Stimulated activated CD4-positive, alpha-beta T cell treated with anti-CD3 and anti-CD28 coated beads, Interleukin-4, amount 100 ng/mL, for 4 hours (primary cell): ENCODE data around the gene ZNF487.
"Not testable (repeated sequence)": the region's sequence is repeated elsewhere in the genome, so short reads cannot be mapped to it uniquely, and the experiment has no call there.

Source experiments
- DNase-seq, 2 experiments: peaks; one replicate each; pipeline ENCODE4 v3.0.0-alpha.2; 2020

ZNF487 gene

DNA sequence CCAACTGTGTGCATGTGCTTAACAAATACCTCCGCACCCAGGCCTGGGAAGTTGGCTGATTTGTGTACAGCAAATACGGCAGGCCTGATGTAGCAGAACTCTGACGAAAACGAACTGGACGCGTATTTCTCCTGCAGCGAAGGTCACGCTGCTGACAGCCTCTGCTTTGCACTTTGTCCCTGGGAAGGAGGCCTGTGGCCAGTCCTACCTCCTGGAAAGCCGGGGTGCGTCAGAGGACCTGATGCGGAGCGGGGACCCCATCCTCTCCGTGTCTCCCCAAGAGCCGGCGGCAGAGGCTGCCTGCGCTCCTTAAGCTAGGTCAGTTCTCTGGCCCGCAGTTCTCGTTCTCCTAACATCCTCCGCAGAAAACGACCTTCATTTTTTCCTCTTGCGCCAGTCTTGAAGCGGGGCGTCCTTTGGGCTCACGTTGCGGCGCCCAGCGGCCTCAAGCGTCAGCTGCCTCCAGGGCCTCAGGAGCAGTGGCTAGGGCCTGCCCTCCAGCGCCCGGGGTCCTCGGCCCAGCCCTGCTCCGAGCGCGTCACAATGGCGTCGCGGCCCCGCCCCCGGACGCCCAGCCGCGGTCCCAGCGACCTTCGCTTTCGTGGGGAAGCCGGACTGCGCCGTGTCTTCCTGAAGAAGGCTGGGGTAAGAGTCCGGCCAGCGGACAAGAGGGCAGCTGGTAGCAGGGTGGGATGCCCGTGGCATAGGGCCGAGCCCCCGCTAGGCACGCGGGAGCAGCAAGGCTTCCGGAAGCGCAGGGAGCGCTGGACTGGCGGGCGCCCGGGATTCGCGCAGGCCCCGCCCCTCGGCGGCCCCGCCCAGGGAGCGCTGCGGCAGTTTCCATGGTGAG lies at the start of gene ZNF487:
Gene ZNF487 (plus strand): TSS at position 821 of the 850 bp plus-strand sequence. CDS start 38,703 bp downstream, outside the sequence.
- DNase-seq, result peak; percentile 78 to 79

DNA sequence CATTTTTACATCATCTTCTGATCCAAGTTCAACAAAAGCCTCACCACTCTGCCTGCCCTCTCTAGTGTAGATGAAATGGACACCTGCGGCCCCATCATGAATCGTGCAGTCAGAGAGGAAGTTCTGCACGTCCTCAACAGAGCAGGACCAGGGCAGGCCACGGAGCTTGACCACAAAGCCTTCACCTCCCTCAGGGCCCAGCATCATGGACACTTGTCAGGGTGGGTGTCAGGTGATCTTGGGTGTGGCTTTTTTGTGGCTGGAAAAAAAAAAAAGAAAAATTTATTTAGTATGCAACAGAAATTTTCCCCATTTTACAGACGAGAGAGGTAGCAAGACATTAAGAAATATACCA lies 49.3 kb upstream of the ZNF487 start:
- no peak for DNase-seq

DNA sequence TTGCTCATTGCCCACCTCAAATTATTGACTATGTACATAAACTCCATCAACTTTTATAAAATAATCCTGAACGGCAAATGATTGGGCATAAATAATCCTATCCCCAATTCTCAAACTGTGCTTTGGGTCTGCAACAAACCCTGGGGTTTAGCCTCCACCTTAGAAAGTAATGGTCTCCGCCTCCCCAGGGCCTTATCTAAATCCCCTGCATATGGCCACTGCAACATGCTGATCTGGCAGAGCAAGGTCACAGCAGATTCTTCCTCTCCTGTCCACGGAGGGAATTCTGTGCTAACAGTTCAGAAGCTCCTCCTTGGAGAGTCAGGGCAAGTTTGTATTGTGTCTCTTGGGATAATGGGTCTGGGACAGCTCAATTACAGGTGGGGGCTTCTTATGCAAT lies 47.0 kb upstream of the ZNF487 start:
- no peak for DNase-seq

DNA sequence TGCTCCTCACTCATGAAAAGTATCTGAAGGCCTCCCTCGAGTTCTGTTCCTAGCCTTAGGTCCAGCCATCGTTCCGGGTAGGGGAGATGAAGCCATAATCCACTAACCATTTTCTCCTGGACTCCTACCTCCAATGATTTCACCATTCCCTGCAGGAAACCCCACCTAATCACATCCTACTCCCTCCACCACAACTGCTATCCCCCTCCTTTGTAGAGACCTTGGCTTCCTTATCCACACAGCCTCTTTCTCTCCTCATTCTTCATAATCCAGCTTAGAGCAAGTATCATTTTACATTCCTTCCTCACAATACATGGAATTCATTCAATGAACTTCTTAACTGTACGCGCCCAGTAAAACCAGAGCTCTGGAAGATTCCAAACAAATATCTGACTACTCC lies 46.6 kb upstream of the ZNF487 start:
- no peak for DNase-seq

DNA sequence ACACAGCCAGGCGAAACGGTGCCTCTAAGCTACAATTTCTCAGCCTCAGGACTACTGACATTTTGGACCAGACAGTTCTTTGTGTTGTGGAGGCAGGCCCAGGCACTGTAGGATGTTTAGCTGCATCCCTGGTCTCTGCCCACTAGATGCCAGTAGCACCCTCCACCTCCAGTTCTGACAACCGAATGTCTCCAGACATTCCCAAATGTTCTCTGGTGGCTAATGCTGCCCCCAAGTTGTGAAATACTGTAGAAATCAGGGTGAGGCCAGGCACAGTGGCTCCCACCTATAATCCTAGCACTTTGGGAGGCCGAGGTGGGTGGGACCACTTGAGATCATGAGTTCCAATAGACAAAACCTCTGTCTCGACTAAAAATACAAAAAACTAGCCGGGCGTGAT lies 46.2 kb upstream of the ZNF487 start:
- DNase-seq, result no peak

DNA sequence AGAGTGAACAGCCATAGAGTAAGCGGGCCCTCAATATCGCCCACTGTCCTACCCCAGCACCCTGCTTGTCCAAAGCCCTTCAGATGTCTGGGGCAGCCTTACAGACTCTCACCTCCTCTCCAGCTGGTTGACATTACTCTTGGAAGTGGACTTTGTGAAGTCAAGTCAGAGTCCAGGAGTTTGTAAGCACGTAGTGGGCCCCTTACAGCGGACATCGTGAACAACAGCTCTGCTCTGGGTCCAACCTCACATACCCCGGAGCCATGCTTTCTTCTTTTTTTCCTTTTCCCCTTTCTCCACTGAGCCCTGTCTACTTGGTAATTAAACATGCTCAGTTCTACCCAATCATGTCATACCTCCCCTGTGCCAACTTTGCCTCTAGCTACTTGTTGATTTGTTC lies 45.4 kb upstream of the ZNF487 start:
- no peak for DNase-seq

DNA sequence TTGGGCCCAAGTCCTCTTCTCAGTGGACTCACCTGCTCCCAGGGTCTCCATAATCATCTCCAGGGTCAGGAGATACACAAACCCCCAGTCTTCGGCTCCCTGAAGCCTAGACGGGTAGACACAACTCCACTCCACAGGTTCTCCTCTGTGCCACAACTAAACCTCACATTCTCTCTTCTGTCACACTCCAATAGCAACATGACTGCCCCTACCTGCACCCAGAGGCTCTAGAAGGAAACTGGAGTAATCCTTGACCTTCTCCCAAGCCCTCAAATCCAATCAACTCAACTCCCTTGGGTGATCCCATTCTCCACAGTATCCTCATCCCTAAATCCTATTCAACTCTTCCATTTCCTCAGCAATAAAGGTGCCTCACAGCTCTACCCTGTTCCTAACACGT lies 44.2 kb upstream of the ZNF487 start:
- no peak for DNase-seq

DNA sequence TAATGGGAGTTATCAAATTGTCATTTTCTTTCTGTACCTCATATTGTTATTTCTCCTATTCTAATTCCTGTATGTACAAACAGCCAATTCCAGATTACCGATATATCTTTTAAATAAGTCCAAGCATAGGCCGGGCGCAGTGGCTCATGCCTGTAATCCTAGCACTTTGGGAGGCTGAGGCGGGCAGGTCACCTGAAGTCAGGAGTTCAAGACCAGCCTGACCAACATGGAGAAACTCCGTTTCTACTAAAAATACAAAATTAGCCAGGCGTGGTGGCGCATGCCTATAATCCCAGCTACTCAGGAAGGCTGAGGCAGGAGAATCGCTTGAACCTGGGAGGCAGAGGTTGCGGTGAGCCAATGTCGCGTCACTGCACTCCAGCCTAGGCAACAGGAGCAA lies 43.7 kb upstream of the ZNF487 start:
- not testable (repeated sequence) for DNase-seq

DNA sequence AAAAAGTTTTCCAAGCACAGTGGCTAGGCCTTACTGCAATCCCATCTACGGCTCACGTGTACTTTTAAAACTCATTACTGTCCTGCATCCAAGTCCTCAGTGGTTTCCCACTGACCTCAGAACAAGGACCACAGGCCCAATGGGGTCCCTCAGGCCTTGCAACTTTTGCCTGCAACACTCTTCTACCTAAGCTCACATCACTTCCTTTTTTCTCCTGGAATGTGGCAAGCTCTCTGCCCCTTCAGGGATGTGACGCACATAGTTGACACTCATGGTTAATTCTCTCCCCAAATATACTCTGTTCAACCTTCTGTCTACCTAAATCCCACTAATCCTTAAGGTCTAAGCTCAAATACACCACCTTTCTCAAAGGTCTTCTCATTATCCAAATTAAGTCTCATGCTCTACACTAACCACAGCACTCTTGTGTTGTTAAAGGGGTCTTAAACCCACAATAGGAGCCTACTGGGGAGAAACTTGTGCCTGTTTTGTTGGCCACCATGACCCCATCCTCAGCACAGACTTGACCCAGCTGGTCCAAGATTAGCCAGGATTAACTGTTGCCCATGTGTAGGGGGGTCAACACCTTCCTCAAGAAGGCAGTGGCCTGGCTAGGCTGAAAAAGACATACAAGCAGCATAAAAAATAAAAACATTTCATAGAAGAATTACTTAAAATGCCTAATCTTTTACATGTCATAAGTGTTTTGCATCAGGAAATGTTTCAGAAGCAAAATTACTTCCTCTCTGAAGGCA lies 43.1 kb upstream of the ZNF487 start:
- DNase-seq, result no peak

DNA sequence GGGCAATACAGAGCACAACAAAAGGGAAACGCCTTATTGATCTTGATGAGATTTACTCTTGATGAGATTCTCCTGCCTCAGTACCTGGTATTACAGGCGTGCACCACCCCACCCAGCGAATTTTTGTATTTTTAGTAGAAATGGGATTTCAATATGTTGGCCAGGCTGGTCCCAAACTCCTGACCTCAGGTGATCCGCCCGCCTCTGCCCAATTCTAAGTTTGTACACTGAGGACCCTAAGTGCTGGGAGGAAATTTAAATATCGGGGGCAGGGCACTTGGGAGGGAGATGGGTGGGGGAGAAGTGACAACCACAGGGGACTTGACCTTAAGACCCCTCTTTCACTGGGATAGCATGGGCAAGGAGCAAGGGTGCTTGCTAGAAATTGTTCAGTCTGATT lies 42.0 kb upstream of the ZNF487 start:
- DNase-seq, result no peak

DNA sequence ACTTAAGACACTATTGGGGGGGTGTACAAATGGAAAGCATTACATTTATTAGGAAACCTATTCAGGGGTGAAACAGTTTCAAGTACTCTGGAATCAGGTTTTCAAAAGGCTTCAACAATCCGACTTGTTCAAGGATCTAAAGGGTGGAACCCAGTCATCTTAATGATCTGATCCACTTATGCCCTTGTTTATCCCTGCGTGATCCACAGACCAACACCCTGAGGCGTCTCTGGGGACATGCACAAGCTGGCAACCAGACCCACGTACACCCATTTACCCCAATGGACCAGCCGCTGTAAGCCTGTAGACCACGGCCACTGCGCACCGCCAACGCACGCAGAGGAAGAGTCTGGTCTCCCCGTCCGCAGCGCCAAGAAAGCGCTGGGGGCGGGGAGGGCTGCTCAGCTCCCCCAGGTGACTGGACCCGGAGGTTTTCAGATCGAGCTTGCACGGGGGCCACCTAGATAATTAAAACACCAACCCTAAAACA lies 41.3 kb upstream of the ZNF487 start:
- DNase-seq, result peak in 1 of 2 experiments; percentile 27

DNA sequence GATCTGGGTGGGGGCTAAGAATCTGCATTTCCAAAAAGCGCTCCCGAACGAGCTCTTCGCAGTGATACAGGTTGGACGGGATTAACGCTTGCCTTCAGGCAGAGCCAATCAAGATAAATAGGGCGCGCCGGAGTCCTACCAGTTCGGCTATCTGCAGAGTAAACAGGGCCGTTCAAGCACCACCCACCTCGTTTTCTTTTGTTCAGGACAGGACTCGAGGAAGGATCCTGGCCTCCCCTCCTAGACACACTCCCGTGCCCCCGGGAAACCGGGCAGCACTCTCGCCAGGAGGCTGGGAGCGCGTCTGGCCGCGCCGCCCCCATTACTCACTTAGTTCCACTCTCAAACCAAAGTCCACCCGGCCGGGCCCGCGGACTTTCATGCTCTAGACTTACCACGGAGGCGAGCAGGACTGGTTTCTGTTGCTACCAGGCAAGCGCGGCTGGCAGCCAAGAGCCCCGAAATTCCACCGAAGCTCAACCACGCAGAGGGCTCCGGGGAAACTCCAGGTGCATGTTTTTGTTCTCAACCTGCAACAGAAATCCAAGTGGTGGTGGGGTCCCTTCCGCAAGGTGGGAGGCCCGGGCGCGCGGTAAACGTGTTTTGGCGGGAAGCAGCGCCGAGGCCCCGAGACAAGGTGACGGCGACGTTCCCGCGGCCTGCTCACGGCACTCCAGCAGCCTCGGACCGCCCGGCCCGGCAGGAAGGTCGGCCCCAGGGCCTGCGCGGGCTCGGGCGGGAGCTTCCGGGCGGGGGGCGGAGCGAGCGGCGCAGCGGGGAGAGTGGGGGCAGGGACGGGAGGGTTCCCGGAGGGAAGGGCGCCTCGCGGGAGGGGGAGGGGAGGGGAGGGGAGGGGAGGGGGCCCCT lies 40.6 kb upstream of the ZNF487 start:
- DNase-seq, result peak; percentile 55 to 74

DNA sequence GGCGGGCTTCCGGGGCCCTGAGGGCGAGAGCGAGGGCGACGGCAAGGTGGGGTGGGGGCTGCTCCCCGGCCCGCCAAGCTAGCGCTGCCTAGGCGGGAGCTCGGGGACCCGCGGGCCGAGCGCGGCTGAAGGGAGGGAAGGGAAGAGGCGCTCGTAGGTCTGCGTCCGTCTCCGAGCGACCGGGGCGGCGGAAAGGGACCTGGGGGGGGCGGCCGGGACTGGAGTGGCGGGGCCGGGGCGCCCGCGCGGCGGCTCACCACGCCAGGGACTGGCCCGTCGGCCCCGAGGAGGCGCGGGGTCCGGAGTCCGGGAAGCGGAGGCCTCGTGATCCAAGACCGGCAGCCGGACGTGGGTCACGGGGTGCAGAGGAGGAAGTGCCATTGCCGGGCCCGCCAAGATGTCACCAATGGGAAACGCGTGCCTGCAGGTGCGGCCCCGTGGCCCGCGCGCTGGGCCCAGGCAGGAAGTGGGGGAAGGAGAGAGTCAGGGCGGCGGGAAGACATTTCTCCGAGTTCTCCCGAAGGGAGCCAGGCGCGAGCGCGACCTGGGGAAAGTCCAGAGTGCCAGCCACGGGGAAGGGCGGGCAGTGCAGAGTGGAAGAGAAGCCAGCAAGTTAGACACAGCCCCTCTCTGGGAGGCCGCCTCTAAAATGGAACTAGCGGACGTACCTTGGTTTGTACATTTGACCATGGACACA lies 39.8 kb upstream of the ZNF487 start:
- peak; percentile 61 to 66 for DNase-seq

DNA sequence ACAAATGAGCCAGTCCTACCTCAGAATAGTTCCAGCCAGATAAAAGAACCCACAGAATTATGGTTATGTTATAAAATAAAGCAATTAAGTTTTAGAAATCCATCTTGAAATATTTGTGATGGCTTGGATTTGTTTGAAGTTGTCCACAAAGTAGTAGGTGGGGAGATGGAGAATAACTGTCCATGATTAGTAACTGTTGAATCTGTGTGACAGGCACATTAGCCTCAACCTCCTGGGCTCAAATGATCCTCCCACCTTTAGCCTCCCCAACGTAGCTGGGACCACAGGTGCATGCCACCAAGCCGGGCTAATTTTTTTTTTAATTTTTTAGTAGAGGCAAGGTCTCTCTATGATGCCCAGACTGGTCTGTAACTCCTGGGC lies 38.0 kb upstream of the ZNF487 start:
- no peak for DNase-seq

DNA sequence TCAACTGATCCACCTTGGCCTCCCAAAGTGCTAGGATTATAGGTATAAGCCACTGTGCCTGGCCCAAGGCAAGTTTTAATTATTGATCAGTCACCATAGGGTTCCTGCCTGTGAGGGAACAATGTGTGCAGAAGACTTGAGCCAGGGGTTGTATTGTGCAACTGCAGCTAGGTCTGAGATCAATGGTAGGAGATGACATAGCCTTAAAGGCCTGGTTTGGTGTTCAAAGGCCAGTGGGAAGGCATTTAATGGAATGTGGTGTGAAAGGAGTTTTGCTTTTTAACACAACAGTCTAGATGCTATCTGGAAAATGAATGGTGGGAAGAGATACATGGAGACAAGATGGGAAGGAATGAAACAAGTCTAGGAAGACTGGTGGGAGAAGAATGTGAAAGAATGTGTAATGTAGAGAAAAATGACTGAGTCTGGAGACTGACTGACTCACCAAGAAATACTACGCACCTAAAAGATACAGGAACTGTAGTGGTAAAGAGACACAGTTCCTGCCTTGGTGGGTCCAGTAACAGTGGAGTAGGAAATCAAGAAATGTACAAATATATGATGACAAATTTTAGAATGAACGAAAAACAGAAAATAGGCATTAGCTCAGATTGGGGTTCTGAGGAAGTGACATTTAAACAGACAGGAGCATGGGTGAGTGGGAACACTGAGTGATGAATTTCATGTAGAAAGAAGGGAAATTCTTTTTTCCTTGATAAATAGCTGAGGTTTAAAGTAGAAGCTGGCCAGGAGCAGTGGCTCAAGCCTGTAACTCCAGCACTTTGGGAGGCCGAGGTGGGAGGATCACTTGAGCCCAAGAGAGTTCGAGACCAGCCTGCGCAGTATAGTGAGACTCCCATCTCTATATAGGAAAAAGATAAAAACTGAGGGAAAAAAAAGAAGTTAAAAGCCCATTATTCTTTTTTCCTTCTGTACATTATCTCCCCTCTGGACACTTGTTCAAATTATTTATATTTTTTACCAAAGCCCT lies 37.3 kb upstream of the ZNF487 start:
- no peak for DNase-seq

DNA sequence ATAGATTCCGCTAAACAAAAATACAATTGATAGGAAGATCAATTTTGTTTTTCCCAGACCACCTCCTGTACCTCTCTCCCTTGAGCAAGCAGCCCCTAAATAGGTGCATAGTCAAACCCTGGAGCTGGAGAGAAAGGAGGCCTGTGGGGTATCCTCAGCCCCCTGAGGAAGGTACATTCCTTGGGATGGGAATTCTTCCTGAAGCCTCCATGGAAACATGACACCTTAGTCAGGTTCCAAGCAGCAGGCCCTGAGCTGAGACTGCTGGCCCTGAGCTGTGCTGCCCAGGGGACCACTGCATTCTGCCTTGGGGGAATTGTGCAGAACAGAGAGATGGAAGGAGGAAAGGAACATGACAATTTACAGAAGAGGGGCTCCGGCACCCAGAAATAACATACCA lies 35.3 kb upstream of the ZNF487 start:
- DNase-seq, result no peak

DNA sequence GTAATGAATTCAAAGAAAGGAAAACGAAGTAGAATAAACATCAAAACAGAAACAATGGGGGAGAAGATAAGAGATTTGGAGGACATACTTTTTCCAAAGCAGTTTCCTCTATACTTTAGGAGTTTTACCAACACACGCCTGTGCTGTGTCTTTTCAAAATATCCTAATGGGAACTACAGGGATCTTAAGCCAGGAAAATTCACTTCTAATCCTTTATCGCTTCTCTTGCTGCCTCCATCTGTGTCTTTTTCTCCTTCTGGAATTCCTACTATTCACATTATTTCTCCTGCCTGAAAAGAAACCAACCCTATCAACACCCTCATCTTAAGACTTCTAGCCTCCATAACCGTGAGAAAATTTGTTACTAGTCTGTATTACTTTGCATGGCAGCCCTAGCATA lies 34.7 kb upstream of the ZNF487 start:
- DNase-seq, result no peak

DNA sequence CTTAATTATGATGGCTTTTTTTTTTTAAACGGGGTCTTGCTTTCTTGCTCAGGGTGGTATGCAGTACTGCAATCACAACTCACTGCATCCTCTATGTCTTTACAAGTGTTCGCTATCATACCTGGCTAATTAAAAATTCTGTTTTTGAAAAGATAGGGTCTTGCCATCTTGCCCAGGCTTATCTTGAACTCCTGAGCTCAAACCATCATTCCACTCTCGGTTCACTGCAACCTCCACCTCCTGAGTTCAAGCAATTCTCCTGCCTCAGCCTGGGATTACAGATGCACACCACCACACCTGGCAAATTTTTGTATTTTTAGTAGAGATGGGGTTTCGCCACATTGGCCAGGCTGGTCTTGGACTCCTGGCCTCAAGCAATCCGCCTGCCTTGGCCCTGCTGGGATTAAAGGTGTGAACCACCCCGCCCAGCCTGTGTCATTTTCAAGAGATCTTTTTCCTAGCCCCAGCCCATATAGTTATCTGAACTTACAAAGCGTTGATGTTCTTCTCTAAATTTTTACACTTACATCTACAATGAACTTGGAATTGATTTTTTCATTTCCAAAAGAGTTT lies 33.9 kb upstream of the ZNF487 start:
- no peak for DNase-seq

DNA sequence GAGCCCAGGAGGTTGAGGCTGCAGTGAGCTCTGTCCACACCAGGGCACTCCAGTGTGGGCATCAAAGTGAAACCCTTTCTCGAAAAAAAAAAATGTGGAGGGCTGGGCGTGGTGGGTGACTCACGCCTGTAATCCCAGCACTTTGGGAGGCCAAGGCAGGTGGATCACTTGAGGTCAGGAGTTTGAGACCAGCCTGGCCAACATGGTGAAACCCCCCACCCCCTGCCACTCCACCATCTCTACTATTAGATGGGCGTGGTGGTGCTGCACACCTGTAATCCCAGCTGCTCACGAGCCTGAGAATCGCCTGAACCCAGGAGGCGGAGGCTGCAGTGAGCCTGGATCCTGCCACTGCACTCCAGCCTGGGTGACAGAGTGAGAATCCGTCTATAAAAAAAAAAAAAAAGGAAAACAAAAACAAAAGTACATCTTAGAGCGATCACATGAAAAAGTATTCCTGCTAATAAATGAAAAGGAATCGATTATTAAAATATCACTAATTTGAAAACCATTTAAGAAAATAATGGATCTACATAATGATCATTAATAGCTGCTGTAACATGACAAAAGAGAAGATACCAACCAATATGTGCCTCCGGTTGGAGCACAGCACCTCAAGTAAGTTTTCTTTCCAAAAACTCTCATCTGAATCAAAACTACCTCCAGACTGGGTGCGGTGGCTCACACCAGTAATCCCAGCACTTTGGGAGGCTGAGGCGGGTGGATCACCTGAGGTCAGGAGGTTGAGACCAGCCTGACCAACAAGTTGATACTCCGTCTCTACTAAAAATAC lies 32.8 kb upstream of the ZNF487 start:
- DNase-seq, result no peak

DNA sequence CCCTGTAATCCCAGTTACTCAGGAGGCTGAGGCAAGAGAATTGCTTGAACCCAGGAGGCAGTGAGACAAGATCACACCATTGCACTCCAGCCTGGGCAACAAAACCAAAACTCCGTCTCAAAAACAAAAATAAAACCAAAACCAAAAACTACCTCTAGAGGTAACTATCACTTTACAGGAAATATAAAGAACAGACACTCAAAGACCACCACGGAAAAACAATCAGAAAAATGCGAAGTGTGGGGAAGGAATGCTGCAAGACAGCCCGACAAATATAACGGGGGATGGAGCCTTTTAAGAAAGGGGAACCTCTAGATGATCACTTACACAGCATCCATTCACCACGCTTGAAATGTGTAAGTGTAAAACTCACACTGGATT lies 32.2 kb upstream of the ZNF487 start:
- no peak for DNase-seq
